Spleen (tissue), 7 donors: ENCODE results near the gene TMEM145.

ENCODE experiments used
- POLR2A ChIP-seq, 3 donors: fragments of 450-650 bp; IDR thresholded peaks; one replicate each; pipeline ENCODE4 v1.5.1; 2017; ENCODE audit warnings: antibody characterized with exemption in 3 of 3, mild to moderate bottlenecking in 1 of 3
- POLR2AphosphoS5 ChIP-seq, 3 donors: sonication (generic); formaldehyde crosslinking; IDR thresholded peaks; one replicate each; pipeline ENCODE4 v1.5.1; 2017; ENCODE audit warnings: antibody characterized with exemption in 3 of 3
- TF ChIP-seq, protein P1 (sequence below), 11 experiments: fragments of 200-600 bp in 7 of 11; fragments of 450-650 bp in 4 of 11; sonication (generic) in 4 of 11; IDR thresholded peaks in 8 of 11; conservative IDR thresholded peaks in 3 of 11; 1 replicate in 7 of 11; 2 replicates in 4 of 11; pipeline versions ENCODE4 v1.4.0 to v1.8.0; 2016 to 2021; ENCODE audit warnings: antibody characterized with exemption in 11 of 11, inconsistent platforms in 4 of 11, mild to moderate bottlenecking in 1 of 11
- donor health status: DM: no; HTN: no; CAD: no; lungs with moderate emphysema.
- donor health status: DM: no; HTN: no; CAD: no.
- donor health status: DM: no; HTN: no; CAD: no.

DNA sequence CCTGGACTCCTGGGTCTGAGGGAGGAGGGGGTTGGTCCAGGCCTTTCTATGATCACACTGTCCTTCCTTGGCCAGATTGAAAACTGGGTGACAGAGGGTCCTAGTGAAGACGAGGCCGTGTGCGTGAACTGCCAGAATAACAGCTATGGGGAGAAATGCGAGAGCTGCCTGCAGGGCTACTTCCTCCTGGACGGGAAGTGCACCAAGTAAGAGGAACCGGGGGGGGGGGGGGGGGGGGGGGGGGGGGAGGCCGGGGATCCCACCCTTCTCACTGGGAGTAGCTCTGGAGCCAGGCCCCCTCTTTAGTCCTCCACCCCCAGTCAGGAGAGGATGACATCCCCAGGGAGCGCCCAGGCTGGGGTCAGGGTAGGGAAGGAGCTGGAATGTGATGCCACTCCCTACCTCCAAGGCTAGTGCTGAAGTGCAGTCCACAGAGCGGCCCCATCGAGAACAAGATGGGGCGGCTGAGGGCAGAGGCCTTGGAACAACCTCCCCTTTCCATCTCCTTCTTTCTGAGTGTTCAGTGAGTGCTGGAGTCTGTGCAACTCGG lies 57.6 kb downstream of the TMEM145 start:
- TF ChIP-seq, protein P1, sequence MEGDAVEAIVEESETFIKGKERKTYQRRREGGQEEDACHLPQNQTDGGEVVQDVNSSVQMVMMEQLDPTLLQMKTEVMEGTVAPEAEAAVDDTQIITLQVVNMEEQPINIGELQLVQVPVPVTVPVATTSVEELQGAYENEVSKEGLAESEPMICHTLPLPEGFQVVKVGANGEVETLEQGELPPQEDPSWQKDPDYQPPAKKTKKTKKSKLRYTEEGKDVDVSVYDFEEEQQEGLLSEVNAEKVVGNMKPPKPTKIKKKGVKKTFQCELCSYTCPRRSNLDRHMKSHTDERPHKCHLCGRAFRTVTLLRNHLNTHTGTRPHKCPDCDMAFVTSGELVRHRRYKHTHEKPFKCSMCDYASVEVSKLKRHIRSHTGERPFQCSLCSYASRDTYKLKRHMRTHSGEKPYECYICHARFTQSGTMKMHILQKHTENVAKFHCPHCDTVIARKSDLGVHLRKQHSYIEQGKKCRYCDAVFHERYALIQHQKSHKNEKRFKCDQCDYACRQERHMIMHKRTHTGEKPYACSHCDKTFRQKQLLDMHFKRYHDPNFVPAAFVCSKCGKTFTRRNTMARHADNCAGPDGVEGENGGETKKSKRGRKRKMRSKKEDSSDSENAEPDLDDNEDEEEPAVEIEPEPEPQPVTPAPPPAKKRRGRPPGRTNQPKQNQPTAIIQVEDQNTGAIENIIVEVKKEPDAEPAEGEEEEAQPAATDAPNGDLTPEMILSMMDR (IDR thresholded peaks at IDR 0.05 in 8 of 11, conservative IDR thresholded peaks at IDR 0.05 in 3 of 11), result no peak
- TF ChIP-seq POLR2A (IDR thresholded peaks at IDR 0.05), result no peak
- no peak for TF ChIP-seq POLR2AphosphoS5 (IDR thresholded peaks at IDR 0.05)
